GM18868 (cell line): ENCODE results near the gene KRTAP8-1.
A peak's percentile ranks its signal among the peaks of the same experiment; 100 is the strongest.

ENCODE experiments used
- ATAC-seq: cut with Tn5 transposase; IDR thresholded peaks from one replicate; pipeline ENCODE4 v1.9.1; 2021; ENCODE audit warnings: mild to moderate bottlenecking, moderate library complexity; ENCODE audit not compliant: unreplicated experiment

Gene KRTAP8-1

GRCh38 chr21:30813174-30813573 lies at the start of gene KRTAP8-1:
Gene KRTAP8-1, minus strand, starts transcription at chr21:30813274. Its CDS starts 54 bp downstream, at chr21:30813220.
- ATAC-seq, result no peak

DNA sequence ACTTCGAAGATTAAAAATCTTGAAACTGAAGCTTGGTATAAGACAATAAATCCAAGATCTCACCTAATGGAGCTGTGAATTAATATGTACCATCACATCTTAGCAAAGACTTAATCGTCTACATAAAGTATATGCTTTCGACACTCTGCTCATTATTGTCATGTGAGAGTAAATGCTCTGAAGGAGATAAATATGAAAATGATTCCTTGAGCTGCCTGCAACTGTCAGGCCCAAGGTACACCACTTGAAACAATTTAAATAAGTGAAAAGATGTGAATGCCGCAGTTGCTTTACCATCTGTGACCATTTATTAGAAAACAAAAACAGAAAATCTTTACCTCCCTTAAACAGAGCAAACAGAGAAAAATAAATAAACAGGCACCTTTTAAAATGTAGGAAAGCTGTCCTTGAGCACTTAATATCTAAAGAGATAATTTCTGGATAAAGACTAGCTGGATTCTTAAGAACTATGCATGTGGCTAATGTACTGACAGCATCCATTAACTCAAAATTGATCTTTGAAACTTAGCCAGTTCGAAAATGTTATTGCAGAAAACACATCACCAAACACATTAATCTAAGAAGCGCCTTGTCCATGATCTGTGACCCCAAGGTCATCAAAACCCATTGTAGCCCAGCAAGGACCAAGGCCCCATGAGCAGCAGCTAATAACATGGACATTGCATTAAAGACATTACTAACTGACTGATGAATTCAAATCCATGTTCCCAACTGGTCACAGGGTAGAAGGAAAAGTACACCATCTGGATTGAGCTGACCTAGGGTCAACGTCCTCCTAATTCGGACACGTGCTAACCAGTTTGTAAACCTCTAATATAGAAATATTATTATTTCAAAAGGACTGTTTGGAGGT lies 34.8 kb upstream of the KRTAP8-1 start:
- no peak for ATAC-seq

DNA sequence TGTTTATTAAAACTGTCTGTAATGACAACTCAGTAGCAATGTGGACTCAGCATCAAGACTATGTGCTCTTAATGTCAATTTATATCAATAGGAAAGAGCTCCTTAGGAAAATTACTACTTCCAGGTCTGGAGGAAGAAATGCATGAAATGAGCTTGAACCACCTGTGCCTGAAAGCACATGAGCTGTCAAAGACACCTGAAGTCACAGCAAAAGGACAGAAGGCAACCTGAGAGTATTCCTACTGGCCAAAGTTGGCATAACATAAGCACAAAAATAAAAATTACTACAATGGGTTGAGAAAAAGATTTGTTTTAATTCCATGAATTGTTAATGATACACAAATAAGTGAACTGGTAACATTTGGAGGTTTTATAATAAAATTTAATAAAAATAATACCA lies 29.9 kb upstream of the KRTAP8-1 start:
- ATAC-seq, result no peak

- no peak for ATAC-seq
Measured at GRCh38 chr21:30839304-30839703, 26.2 kb upstream of the KRTAP8-1 start.

DNA sequence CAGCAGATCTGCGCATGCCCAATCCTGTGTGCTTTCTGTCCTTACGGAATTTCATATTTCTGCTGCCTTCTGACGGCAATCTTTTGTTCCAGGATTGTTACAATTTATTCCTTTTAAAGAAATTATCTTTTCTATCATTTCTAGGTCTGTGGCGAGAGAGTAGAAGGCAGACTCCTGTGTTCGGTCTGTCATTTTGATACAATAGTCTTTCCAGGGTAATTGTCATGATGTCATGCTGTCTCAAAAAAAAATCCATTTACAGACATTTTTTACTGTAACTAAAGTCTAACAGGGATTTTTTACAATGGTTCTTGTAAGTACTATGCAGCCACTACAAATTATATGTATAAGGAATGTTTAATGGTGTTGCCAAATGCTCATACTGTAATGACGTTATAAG lies 25.5 kb upstream of the KRTAP8-1 start:
- ATAC-seq, result no peak

GRCh38 chr21:30831194-30831765 lies 18.2 kb upstream of the KRTAP8-1 start:
- peak; percentile 54 for ATAC-seq

DNA sequence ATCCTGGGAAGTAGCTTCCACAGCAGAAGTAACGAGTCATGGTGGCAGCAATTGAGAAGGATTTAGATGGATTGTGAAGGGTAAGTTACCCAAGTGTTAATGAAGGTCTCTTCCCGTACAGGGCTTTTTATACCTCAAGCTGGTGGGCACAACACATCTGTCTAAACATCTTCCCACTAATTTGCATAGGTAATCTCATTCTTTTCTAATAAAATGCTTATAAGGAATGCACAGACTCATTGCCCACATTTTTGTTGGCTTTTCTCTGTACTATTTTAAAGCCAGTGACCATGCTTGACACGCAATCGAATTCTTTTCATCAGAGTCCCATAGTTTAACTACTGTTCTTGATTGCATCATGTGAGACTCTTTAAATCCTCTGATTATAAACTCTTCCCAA lies 16.6 kb upstream of the KRTAP8-1 start, which contains the start of gene KRTAP7-1:
Gene KRTAP7-1 (minus strand): TSS at position 101 of the 400 bp plus-strand sequence. CDS start 61 bp downstream, at position 40.
- ATAC-seq, result no peak

GRCh38 chr21:30818837-30819610 lies 6.0 kb upstream of the KRTAP8-1 start:
- no peak for ATAC-seq

DNA sequence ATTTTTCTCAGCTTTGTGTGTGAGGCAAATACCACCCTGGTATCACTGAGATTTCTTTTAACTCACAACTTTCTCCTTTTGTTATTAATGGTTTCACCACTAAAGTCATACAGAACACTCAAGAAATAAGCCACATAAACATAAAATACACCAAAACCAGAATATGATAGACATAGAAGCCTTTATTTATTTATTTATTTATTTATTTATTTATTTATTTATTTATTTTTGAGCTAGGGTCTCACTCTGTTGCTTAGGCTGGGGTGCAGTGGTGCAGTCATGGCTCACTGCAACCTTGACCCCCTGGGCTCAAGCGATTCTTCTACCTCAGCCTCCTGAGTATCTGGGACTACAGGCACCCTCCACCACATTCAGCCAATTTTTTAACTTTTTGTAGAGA lies 12.5 kb downstream of the KRTAP8-1 start:
- ATAC-seq, result no peak

DNA sequence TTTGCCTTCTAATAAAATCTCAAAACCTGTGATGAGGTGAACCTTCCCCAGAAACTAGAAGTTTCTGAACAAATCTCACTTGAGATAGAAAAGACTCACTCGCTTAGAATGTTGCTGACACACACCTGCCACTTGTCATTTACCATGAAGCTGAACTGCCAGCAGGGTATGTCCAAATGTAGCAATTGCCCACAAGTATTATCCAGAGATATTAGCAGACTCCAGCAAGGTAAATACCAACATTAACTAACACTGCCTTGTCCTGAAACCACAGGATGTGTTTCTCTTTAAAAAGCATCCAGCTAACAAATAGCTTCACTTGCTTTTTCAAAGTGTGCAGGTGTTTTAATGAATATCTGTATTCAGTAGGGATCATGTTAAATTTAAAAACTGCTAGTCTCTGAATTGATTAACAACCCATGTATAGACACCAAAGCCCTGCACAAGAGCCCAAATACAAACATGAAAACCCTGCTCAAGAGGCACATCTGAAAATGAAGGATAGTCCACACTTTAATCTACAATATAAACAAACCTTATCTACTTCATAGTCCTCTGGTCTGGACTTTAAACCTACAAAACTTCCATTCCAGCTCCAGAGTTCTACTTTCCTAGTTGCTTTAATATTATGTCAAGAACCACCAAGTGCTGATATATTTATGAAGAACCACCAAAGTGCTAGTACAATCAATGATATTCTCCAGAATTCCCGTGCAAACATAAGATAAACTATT lies 19.3 kb downstream of the KRTAP8-1 start:
- ATAC-seq, result no peak

GRCh38 chr21:30779249-30779648 lies 33.8 kb downstream of the KRTAP8-1 start:
- no peak for ATAC-seq

DNA sequence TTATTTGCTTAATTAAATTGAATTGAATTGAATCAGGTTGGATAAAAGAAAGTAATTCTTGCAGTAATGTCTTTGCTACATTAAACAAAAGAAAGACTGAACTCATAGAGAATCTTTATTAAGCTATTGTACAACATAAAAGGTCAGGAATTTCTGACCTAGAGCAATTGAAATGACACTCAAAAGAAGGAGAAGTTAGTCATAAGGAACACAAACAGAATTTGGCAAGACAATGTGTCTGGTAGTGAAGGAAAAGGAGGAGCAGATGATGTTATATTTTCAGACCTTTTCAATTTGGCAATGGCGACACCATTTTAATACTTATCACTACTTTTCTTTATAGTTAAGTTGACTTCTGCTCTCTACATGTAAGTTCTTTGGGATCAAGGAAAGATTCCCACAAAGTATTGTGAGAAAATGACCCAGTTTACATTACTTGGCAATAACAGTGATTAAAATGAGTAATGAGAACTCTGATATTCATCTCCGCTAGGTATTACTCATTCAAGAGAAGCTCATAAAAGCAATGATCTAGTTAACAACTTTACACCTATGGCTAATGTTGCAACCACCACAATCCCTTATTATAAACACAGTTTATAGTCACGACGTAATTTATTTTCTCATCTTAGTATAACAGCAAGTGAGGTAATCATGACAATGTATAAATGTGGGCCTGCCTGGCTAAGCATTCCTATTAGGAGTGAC lies 43.2 kb downstream of the KRTAP8-1 start:
- no peak for ATAC-seq
